PC-3 (cell line): Measurements from ENCODE around the gene IGLON5. TPM values are rescaled to one million over a fixed set of nuclear protein-coding genes. Genes with fewer than 3 reads are reported as not detected.

Experiments
- ATAC-seq: fragments of 200-7000 bp; cut with Tn5 transposase; 2 replicates; pipeline ENCODE4 v1.9.1; 2020; ENCODE audit warnings: mild to moderate bottlenecking, moderate library complexity
- BruUV-seq: library from RNA; stranded (reverse); fragments of 400-500 nt; replicated peaks from 2 replicates; lab custom pipeline; 2021; lab: Mats Ljungman, UMichigan
- CTCF ChIA-PET: fragments of 300-600 bp; sonication (Branson Sonifier 250); formaldehyde crosslinking; loops from one replicate; lab custom pipeline; 2022; ENCODE audit warnings: antibody characterized with exemption; lab: Charles Lee
- POLR2A ChIA-PET: fragments of 300-600 bp; sonication (Branson Sonifier 250); formaldehyde crosslinking; loops from one replicate; lab custom pipeline; 2022; ENCODE audit warnings: antibody characterized with exemption; ENCODE audit not compliant: unreplicated experiment; lab: Charles Lee
- DNase-seq: peaks from one replicate; pipeline ENCODE4 v3.0.0-alpha.2; 2015
- H2AFZ ChIP-seq: fragments of 300-600 bp; sonication (generic); 2 replicates; pipeline ENCODE4 v1.6.0; 2016; ENCODE audit warnings: antibody characterized with exemption, low read length
- H3F3A ChIP-seq: fragments of 300-600 bp; sonication (generic); one replicate; pipeline ENCODE4 v1.6.0; 2017; ENCODE audit warnings: antibody characterized with exemption, low read length, control low read depth, mild to moderate bottlenecking; ENCODE audit not compliant: unreplicated experiment
- H3K27ac ChIP-seq: fragments of 300-600 bp; sonication (generic); 2 replicates; pipeline ENCODE4 v1.5.1; 2016; ENCODE audit warnings: mild to moderate bottlenecking, low read length
- H3K27me3 ChIP-seq: fragments of 300-600 bp; sonication (generic); 2 replicates; pipeline ENCODE4 v1.6.1; 2016; ENCODE audit warnings: low read length, mixed read lengths
- H3K36me3 ChIP-seq: fragments of 300-600 bp; sonication (generic); 2 replicates; pipeline ENCODE4 v1.6.1; 2016; ENCODE audit warnings: low read depth, mixed run types, low read length, mixed read lengths
- H3K4me1 ChIP-seq: fragments of 300-600 bp; sonication (generic); 2 replicates; pipeline ENCODE4 v1.5.1; 2016; ENCODE audit warnings: low read length; ENCODE audit not compliant: insufficient read depth
- H3K4me2 ChIP-seq: fragments of 300-600 bp; sonication (generic); 2 replicates; pipeline ENCODE4 v1.6.0; 2016; ENCODE audit warnings: low read length
- H3K4me3 ChIP-seq: fragments of 300-600 bp; sonication (generic); 2 replicates; pipeline ENCODE4 v1.5.1; 2016; ENCODE audit warnings: mild to moderate bottlenecking, low read length, mixed read lengths
- H3K79me2 ChIP-seq: fragments of 300-600 bp; sonication (generic); 2 replicates; pipeline ENCODE4 v1.6.1; 2017; ENCODE audit warnings: low read length, mixed read lengths
- H3K9ac ChIP-seq: fragments of 300-600 bp; sonication (generic); 2 replicates; pipeline ENCODE4 v1.6.0; 2016; ENCODE audit warnings: mild to moderate bottlenecking, low read length
- H3K9me2 ChIP-seq: fragments of 300-600 bp; sonication (generic); replicated peaks from 2 replicates; pipeline ENCODE4 v1.6.1; 2016; ENCODE audit warnings: mixed run types, low read length, mixed read lengths
- H3K9me3 ChIP-seq: fragments of 300-600 bp; sonication (generic); 2 replicates; pipeline ENCODE4 v1.6.1; 2016; ENCODE audit warnings: low read length, mixed read lengths
- H4K20me1 ChIP-seq: fragments of 300-600 bp; sonication (generic); 2 replicates; pipeline ENCODE4 v1.6.1; 2016; ENCODE audit warnings: low read length, mixed read lengths
- EZH2 ChIP-seq: fragments of 300-600 bp; sonication (generic); IDR thresholded peaks from one replicate; pipeline ENCODE4 v1.6.1; 2017; ENCODE audit warnings: antibody characterized with exemption, mild to moderate bottlenecking, low read length; ENCODE audit not compliant: unreplicated experiment
- EZH2phosphoT487 ChIP-seq: fragments of 300-600 bp; sonication (generic); IDR thresholded peaks from 2 replicates; pipeline ENCODE4 v1.6.1; 2018; ENCODE audit warnings: mild to moderate bottlenecking, antibody characterized with exemption, low read length, borderline replicate concordance
- intact Hi-C: fragments of 100-400 bp; cut with micrococcal nuclease; formaldehyde crosslinking; loops from 2 replicates; pipeline ENCODE4 v1.9.0; 2023
- total RNA-seq: library from RNA; depleted of rRNA; stranded (reverse); fragments of >200 nt; gene quantifications from 2 replicates; pipeline ENCODE4 v1.2.3, GENCODE V29; 2014
- TF ChIP-seq, protein P1 (sequence below): fragments of 300-600 bp; sonication (generic); conservative IDR thresholded peaks from 2 replicates; pipeline ENCODE4 v1.5.1; 2017; ENCODE audit warnings: antibody characterized with exemption, low read depth, mild to moderate bottlenecking, low read length

The IGLON5 gene
- total RNA-seq, 1 experiment from 2014 or later: not detected

- peaks cover 30% of the 10 kb centered on the region for H3K36me3 ChIP-seq
- H3K9me3 ChIP-seq: no peaks in the 10 kb centered on the region
- H3K27ac ChIP-seq: no peak overlapping the region
- TF ChIP-seq EZH2 (no peak), EZH2phosphoT487 (no peak)
- TF ChIP-seq, protein P1, sequence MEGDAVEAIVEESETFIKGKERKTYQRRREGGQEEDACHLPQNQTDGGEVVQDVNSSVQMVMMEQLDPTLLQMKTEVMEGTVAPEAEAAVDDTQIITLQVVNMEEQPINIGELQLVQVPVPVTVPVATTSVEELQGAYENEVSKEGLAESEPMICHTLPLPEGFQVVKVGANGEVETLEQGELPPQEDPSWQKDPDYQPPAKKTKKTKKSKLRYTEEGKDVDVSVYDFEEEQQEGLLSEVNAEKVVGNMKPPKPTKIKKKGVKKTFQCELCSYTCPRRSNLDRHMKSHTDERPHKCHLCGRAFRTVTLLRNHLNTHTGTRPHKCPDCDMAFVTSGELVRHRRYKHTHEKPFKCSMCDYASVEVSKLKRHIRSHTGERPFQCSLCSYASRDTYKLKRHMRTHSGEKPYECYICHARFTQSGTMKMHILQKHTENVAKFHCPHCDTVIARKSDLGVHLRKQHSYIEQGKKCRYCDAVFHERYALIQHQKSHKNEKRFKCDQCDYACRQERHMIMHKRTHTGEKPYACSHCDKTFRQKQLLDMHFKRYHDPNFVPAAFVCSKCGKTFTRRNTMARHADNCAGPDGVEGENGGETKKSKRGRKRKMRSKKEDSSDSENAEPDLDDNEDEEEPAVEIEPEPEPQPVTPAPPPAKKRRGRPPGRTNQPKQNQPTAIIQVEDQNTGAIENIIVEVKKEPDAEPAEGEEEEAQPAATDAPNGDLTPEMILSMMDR: peak; percentile 32; the same call in 1 of the 2 replicates
- no peaks in the 10 kb centered on the region for H4K20me1 ChIP-seq
- H3K4me1 ChIP-seq: peaks cover 13% of the 10 kb centered on the region
- H3K4me2 ChIP-seq: no peak overlapping the region
- H3K9ac ChIP-seq: no peak overlapping the region
- no peak overlapping the region for H3K4me3 ChIP-seq
- BruUV-seq: no TSS peak
- CTCF ChIA-PET: no interaction called here
- H3K27me3 ChIP-seq: no peaks in the 10 kb centered on the region
- H2AFZ ChIP-seq: no peak overlapping the region
- no peaks in the 10 kb centered on the region for H3F3A ChIP-seq
- no peaks in the 10 kb centered on the region for H3K79me2 ChIP-seq
- DNase-seq (no peak), ATAC-seq (no peak)
- intact Hi-C loops: no loop called here
- H3K9me2 ChIP-seq: no peaks in the 10 kb centered on the region
- POLR2A ChIA-PET: no interaction called here
Measured at GRCh38 chr19:51346742-51347141, 35.3 kb downstream of the IGLON5 start.

DNA sequence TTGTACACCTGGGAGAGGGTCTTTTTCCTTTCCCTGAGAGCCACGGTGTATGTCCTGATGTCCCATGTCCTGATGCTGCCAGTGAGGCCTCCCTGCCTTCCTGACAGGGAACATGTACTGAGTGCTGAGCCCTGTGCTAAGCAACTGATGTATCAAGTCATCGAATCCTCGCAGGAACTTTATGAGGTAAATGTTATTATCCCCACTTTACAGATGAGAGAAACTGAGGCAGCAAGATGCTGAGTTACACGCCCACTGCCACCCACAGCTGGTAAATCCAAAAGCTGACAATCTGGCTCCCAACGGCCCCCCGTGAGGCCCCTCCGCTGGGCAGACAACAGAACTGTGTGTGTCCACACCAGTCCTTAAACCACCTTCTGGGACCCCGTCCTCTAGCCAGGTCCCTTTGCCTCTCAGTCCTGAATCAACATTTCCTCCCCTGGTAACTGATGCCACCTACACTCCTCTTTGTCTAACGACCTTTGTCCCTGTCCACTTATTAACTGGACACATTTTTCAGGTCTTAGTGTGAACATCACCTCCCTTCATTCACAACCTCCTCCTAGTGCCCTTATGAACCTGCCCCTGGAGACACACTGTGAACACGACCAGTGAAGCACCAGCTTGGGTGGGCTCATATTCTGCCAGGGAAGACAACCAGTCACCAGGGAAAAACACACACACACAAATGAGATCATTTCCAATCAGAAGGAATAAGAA is 35.9 kb downstream of the IGLON5 start:
- H3K27me3 ChIP-seq: no peaks in the 10 kb centered on the region
- peaks cover 9% of the 10 kb centered on the region for H3K4me1 ChIP-seq
- no peak overlapping the region for H3K4me3 ChIP-seq
- H3K9me2 ChIP-seq: no peaks in the 10 kb centered on the region
- H3K36me3 ChIP-seq: peaks cover 33% of the 10 kb centered on the region
- H3K27ac ChIP-seq: no peak overlapping the region
- no TSS peak for BruUV-seq
- no peaks in the 10 kb centered on the region for H3K79me2 ChIP-seq
- POLR2A ChIA-PET: no interaction called here
- H3K9ac ChIP-seq: no peak overlapping the region
- H4K20me1 ChIP-seq: no peaks in the 10 kb centered on the region
- H2AFZ ChIP-seq: no peak overlapping the region
- CTCF ChIA-PET: no interaction called here
- H3K4me2 ChIP-seq: no peak overlapping the region
- DNase-seq: no peak
- ATAC-seq: no peak
- intact Hi-C loops: no loop called here
- TF ChIP-seq, protein P1: no peak
- TF ChIP-seq EZH2phosphoT487 (no peak), EZH2 (no peak)
- H3K9me3 ChIP-seq: no peaks in the 10 kb centered on the region
- H3F3A ChIP-seq: no peaks in the 10 kb centered on the region
